GM12878 (cell line): Measurements from ENCODE around the gene AGAP6.
"Not testable (repeated sequence)": the region's sequence is repeated elsewhere in the genome, so short reads cannot be mapped to it uniquely, and the experiment has no call there.

Experiments used
- BCL11A ChIP-seq: IDR thresholded peaks from 2 replicates; pipeline ENCODE4 v1.6.1; 2011; ENCODE audit warnings: low read depth, low read length
- CHD2 ChIP-seq: IDR thresholded peaks from 2 replicates; pipeline ENCODE4 v1.6.1; 2011; ENCODE audit warnings: low read depth, low read length, improper control_type of control experiment, borderline replicate concordance
- CTCF ChIP-seq, 3 experiments: IDR thresholded peaks in 2 of 3; conservative IDR thresholded peaks in 1 of 3; 2 replicates each; pipeline ENCODE4 v1.5.1; 2011; ENCODE audit warnings: low read depth in 3 of 3, low read length in 3 of 3, mild to moderate bottlenecking in 3 of 3, control low read depth in 2 of 3, moderate library complexity in 2 of 3, inconsistent platforms in 1 of 3, mixed read lengths in 1 of 3; ENCODE audit not compliant: control insufficient read depth in 2 of 3, insufficient read depth in 1 of 3; ENCODE audit errors: extremely low read depth in 1 of 3
- EGR1 ChIP-seq, 2 experiments: IDR thresholded peaks; 1 replicate in 1 of 2; 2 replicates in 1 of 2; pipeline ENCODE4 v1.6.1; 2011 to 2012; ENCODE audit warnings: low read depth in 2 of 2, low read length in 2 of 2, borderline replicate concordance in 1 of 2, mild to moderate bottlenecking in 1 of 2, moderate library complexity in 1 of 2
- HCFC1 ChIP-seq: fragments of 150-350 bp; IDR thresholded peaks from 2 replicates; pipeline ENCODE4 v1.6.1; 2014; ENCODE audit warnings: low read length
- IKZF1 ChIP-seq: fragments of 450-650 bp; conservative IDR thresholded peaks from 2 replicates; pipeline ENCODE4 v1.6.1; 2017; ENCODE audit warnings: antibody characterized with exemption, mild to moderate bottlenecking
- POLR2A ChIP-seq: IDR thresholded peaks from 2 replicates; pipeline ENCODE4 v1.6.1; 2011; ENCODE audit warnings: low read depth, mild to moderate bottlenecking, low read length
- POLR2AphosphoS5 ChIP-seq: IDR thresholded peaks from 2 replicates; pipeline ENCODE4 v1.6.1; 2011; ENCODE audit warnings: mild to moderate bottlenecking, low read length, inconsistent platforms
- RBBP5 ChIP-seq: fragments of 200-600 bp; sonication (generic); conservative IDR thresholded peaks from 2 replicates; pipeline ENCODE4 v1.6.1; 2016
- REST ChIP-seq: IDR thresholded peaks from 2 replicates; pipeline ENCODE4 v1.6.1; 2012; ENCODE audit warnings: mild to moderate bottlenecking, low read depth, low read length
- SREBF2 ChIP-seq: IDR thresholded peaks from 2 replicates; pipeline ENCODE4 v1.6.1; 2012; ENCODE audit warnings: mild to moderate bottlenecking, low read length
- SUZ12 ChIP-seq: fragments of 200-600 bp; sonication (generic); IDR thresholded peaks from one replicate; pipeline ENCODE4 v1.6.1; 2018; ENCODE audit warnings: antibody characterized with exemption, mild to moderate bottlenecking; ENCODE audit not compliant: unreplicated experiment
- ZNF207 ChIP-seq: fragments of 450-650 bp; IDR thresholded peaks from 2 replicates; pipeline ENCODE4 v1.6.1; 2014; ENCODE audit warnings: antibody characterized with exemption, mild to moderate bottlenecking, borderline replicate concordance

- not testable (repeated sequence) for TF ChIP-seq CTCF (IDR thresholded peaks at IDR 0.05 in 2 of 3, conservative IDR thresholded peaks at IDR 0.05 in 1 of 3; ENCODE audit: control insufficient read depth in 2 of 3, extremely low read depth in 1 of 3, insufficient read depth in 1 of 3, low read depth in 3 of 3, low read length in 3 of 3); REST; POLR2A; SUZ12; CHD2; RBBP5; SREBF2; IKZF1; EGR1 (IDR thresholded peaks at IDR 0.05; ENCODE audit: borderline replicate concordance in 1 of 2, low read depth in 2 of 2, low read length in 2 of 2); ZNF207; HCFC1; POLR2AphosphoS5; BCL11A
These were observed 39.5 kb upstream of the AGAP6 start for GRCh38 chr10:49948737-49949136.
